ENCODE data around the gene AK5.

The AK5 gene

GRCh38 chr1:77316966-77317365, 35.1 kb downstream of the AK5 start:
- H3K4me3 ChIP-seq (ENCODE audit: low read depth, low read length), result no peak overlapping the region
- no peak for TF ChIP-seq CTCF (IDR thresholded peaks at IDR 0.05; ENCODE audit: control insufficient read depth, extremely low read depth, insufficient read depth)
- DNase-seq (ENCODE audit: low read depth), result no peak

- TF ChIP-seq CTCF (IDR thresholded peaks at IDR 0.05; ENCODE audit: control insufficient read depth, extremely low read depth, insufficient read depth), result no peak
- no peak for DNase-seq (ENCODE audit: low read depth)
- H3K4me3 ChIP-seq (ENCODE audit: low read depth, low read length), result no peak overlapping the region
Measured at GRCh38 chr1:77319036-77319705, 37.4 kb downstream of the AK5 start.

- no peak overlapping the region for H3K4me3 ChIP-seq (ENCODE audit: low read depth, low read length)
- DNase-seq (ENCODE audit: low read depth), result no peak
Measured at GRCh38 chr1:77322061-77322900, 40.5 kb downstream of the AK5 start.

GRCh38 chr1:77333501-77333900, 51.7 kb downstream of the AK5 start:
- H3K4me3 ChIP-seq (ENCODE audit: low read depth, low read length), result no peak overlapping the region
- TF ChIP-seq CTCF (IDR thresholded peaks at IDR 0.05; ENCODE audit: control insufficient read depth, extremely low read depth, insufficient read depth), result no peak
- peak; percentile 82 for DNase-seq (ENCODE audit: low read depth)

More at GRCh38 chr1:77322061-77322900, 40.5 kb downstream of the AK5 start:
- no peak for TF ChIP-seq CTCF (IDR thresholded peaks at IDR 0.05; ENCODE audit: control insufficient read depth, extremely low read depth, insufficient read depth)

GRCh38 chr1:77336729-77337128, 54.9 kb downstream of the AK5 start:
- no peak for DNase-seq (ENCODE audit: low read depth)
- TF ChIP-seq CTCF (IDR thresholded peaks at IDR 0.05; ENCODE audit: control insufficient read depth, extremely low read depth, insufficient read depth), result no peak
- H3K4me3 ChIP-seq (ENCODE audit: low read depth, low read length), result no peak overlapping the region

- no peak overlapping the region for H3K4me3 ChIP-seq (ENCODE audit: low read depth, low read length)
- no peak for DNase-seq (ENCODE audit: low read depth)
- TF ChIP-seq CTCF (IDR thresholded peaks at IDR 0.05; ENCODE audit: control insufficient read depth, extremely low read depth, insufficient read depth), result no peak
Measured at GRCh38 chr1:77339326-77339725, 57.5 kb downstream of the AK5 start.

Data from LNCaP clone FGC (cell line).